ENCODE data around the gene MAP3K10. TPM values are rescaled to one million over a fixed set of nuclear protein-coding genes. Genes with fewer than 3 reads are reported as not detected.
"Not testable (repeated sequence)": the region's sequence is repeated elsewhere in the genome, so short reads cannot be mapped to it uniquely, and the experiment has no call there.

MAP3K10 gene
- total and polyA plus RNA-seq, 2 of the 4 experiments (the other 2 are of a cell fraction) = 1.8 to 5.5 TPM

DNA sequence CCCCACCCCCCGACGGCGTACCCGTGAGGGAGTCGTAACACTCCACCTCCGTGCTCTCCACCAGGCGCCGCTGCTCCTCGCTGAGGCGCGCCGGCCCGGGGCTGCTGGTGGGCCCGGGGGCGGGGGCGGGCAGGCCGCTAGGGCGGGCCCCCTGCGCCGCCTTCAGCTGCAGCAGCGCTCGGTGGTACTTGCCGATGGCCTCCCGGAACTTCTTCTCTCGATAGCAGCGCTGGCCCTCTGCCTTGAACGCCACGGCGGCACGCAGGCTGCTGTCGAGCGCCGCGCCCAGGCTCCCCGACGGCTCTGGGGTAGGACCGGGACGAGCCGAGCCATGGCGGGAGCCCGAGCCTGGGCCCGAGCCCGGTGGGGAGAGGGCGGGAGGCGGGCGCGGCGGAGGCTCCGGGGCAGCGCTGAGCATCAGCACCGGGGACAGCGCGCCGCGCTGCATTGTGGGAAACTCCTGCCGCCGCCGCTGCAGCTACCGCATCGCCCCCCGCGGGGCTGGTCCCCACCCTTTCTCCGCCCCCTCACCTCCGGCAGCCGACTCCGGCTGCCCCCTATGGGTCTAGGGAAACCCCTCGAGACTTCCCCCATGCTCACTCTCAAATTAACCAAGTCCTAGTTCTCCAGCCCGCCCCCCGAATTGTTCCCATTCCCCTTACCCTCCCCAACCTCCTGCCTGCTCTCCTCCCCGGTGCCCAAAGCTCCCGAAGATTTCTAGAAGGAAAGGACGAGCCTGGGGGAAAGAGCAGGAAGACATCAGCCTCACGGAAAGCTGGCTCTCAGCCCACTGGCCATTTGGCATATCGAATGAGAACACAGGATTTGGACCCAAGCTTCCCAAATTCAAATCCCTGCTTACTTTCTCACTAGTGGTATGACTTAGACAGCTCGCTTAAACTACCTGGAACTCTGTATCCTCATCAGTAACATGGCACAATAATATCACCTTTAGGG lies 27.0 kb downstream of the MAP3K10 start, which contains the start of gene TTC9B:
Gene TTC9B (minus strand): TSS at position 451 of the 957 bp plus-strand sequence. CDS start 3 bp downstream, at position 448.
- Histone ChIP-seq H2AFZ (replicated peaks; ENCODE audit: low read length, poor library complexity) (peak within 1 kb of the TSS; percentile 78), H3K27me3 (ENCODE audit: control insufficient read depth, insufficient read depth, low read length) (peaks cover 15% of the 10 kb centered on the region), H4K20me1 (ENCODE audit: insufficient read depth, low read length) (no peaks in the 10 kb centered on the region), H2AK5ac (ENCODE audit: low read depth, low read length) (no peak within 1 kb of the TSS), H2BK15ac (ENCODE audit: low read depth, low read length) (no peak within 1 kb of the TSS), H2BK120ac (ENCODE audit: low read depth, low read length) (no peak within 1 kb of the TSS), H4K91ac (ENCODE audit: insufficient read depth, low read depth, low read length) (no peak within 1 kb of the TSS), H4K8ac (ENCODE audit: low read depth in 2 of 2, low read length in 2 of 2) (no peak within 1 kb of the TSS), H3K9ac (ENCODE audit: low read depth, low read length) (no peak within 1 kb of the TSS), H2BK5ac (ENCODE audit: low read depth, low read length, poor library complexity, severe bottlenecking) (no peak within 1 kb of the TSS), H3K14ac (replicated peaks; ENCODE audit: low read depth, low read length) (no peak within 1 kb of the TSS), H3K4me3 (ENCODE audit: insufficient read depth, low read depth, low read length) (no peak within 1 kb of the TSS), H3K18ac (ENCODE audit: low read depth, low read length) (no peak within 1 kb of the TSS), H2AK9ac (replicated peaks; ENCODE audit: low read depth, low read length, poor library complexity) (no peak within 1 kb of the TSS), H3K56ac (ENCODE audit: extremely low read depth, insufficient read depth, low read length) (no peak within 1 kb of the TSS), H3K4ac (ENCODE audit: low read depth, low read length) (no peak within 1 kb of the TSS), H3K36me3 (ENCODE audit: control insufficient read depth, insufficient read depth, low read length) (peaks cover 3% of the 10 kb centered on the region; the same call in 1 of the 2 replicates), H3K9me3 (ENCODE audit: control insufficient read depth, insufficient read depth, low read length) (no peaks in the 10 kb centered on the region), H3K79me1 (ENCODE audit: low read depth in 1 of 2, low read length in 2 of 2) (no peaks in the 10 kb centered on the region), H3K4me1 (ENCODE audit: control insufficient read depth, insufficient read depth, low read length) (no peaks in the 10 kb centered on the region), H3K9me1 (ENCODE audit: insufficient read depth, low read length) (peaks cover 11% of the 10 kb centered on the region), H4K5ac (ENCODE audit: low read depth, low read length) (no peak within 1 kb of the TSS), H3K4me2 (ENCODE audit: low read depth, low read length) (peak within 1 kb of the TSS; percentile 58; the same call in 1 of the 2 replicates), H3K23ac (ENCODE audit: low read depth, low read length) (no peak within 1 kb of the TSS), H2BK20ac (ENCODE audit: low read depth, low read length) (no peak within 1 kb of the TSS), H3K27ac (ENCODE audit: insufficient read depth, low read length) (no peak within 1 kb of the TSS)
- 3% methylated on average over 28 of the region's 75 CpGs; no CpG with 5 or more reads in 1 of the 2 experiments for WGBS, 2 experiments (ENCODE audit: extremely low coverage in 2 of 2, insufficient read length in 1 of 2)
- BruUV-seq (replicated peaks) = no TSS peak
- dilution Hi-C loops (cut with HindIII; ENCODE audit: low sequenced_read_pairs, unreplicated experiment) = no loop called here
- POLR2A ChIA-PET (ENCODE audit: unreplicated experiment) = no interaction called here
- DNase-seq (no peak), ATAC-seq (ENCODE audit: low read depth) (peak; percentile 64)
- CTCF ChIA-PET = interaction anchor here (1.1 kb wide), 1 partner anchor 60 kb away, joined by 3 read pairs; no protein-coding TSS in a partner anchor
- intact Hi-C loops (cut with micrococcal nuclease) = no loop called here
- peak; percentile 46; the same call in 1 of the 2 replicates for TF ChIP-seq MAZ (IDR thresholded peaks at IDR 0.05; ENCODE audit: borderline replicate concordance, low read depth, low read length)
- peak; percentile 99 for TF ChIP-seq RCOR1 (IDR thresholded peaks at IDR 0.05; ENCODE audit: insufficient replicate concordance, low read length)
- TF ChIP-seq SMC3 (IDR thresholded peaks at IDR 0.05; ENCODE audit: low read depth, low read length) = no peak
- in situ Hi-C loops (cut with MboI; ENCODE audit: low sequenced_read_pairs) = no loop called here

DNA sequence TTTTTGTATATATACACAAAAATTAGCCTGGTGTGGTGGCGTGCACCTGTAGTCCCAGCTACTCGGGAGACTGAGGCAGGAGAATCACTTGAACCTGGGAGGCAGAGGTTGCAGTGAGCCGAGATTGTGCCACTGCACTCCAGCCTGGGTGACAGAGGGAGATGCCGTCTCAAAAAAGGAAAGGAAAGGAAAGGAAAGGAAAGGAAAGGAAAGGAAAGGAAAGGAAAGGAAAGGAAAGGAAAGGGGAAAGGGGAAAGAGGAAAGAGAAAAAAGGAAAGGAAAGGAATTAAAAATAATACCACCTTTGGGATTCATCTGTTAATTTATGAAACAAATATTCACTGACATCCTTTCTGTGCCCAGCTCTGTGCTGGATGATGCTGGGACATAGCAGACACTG lies 27.8 kb downstream of the MAP3K10 start:
- H2BK5ac ChIP-seq (ENCODE audit: low read depth, low read length, poor library complexity, severe bottlenecking); dilution Hi-C loops (cut with HindIII; ENCODE audit: low sequenced_read_pairs, unreplicated experiment); intact Hi-C loops (cut with micrococcal nuclease); H3K14ac ChIP-seq (replicated peaks; ENCODE audit: low read depth, low read length); H2BK120ac ChIP-seq (ENCODE audit: low read depth, low read length); H3K4me3 ChIP-seq (ENCODE audit: insufficient read depth, low read depth, low read length); H3K36me3 ChIP-seq (ENCODE audit: control insufficient read depth, insufficient read depth, low read length); H4K8ac ChIP-seq (ENCODE audit: low read depth in 2 of 2, low read length in 2 of 2); H3K18ac ChIP-seq (ENCODE audit: low read depth, low read length); H3K56ac ChIP-seq (ENCODE audit: extremely low read depth, insufficient read depth, low read length); H3K9ac ChIP-seq (ENCODE audit: low read depth, low read length); H3K79me1 ChIP-seq (ENCODE audit: low read depth in 1 of 2, low read length in 2 of 2); H4K5ac ChIP-seq (ENCODE audit: low read depth, low read length); H2BK15ac ChIP-seq (ENCODE audit: low read depth, low read length); POLR2A ChIA-PET (ENCODE audit: unreplicated experiment); H2BK20ac ChIP-seq (ENCODE audit: low read depth, low read length); H3K4me1 ChIP-seq (ENCODE audit: control insufficient read depth, insufficient read depth, low read length); H3K4me2 ChIP-seq (ENCODE audit: low read depth, low read length); BruUV-seq (replicated peaks); H3K23ac ChIP-seq (ENCODE audit: low read depth, low read length); DNase-seq; H3K27ac ChIP-seq (ENCODE audit: insufficient read depth, low read length); H3K9me3 ChIP-seq (ENCODE audit: control insufficient read depth, insufficient read depth, low read length); ATAC-seq (ENCODE audit: low read depth); in situ Hi-C loops (cut with MboI; ENCODE audit: low sequenced_read_pairs); H4K91ac ChIP-seq (ENCODE audit: insufficient read depth, low read depth, low read length); H3K4ac ChIP-seq (ENCODE audit: low read depth, low read length); H2AK5ac ChIP-seq (ENCODE audit: low read depth, low read length); H4K20me1 ChIP-seq (ENCODE audit: insufficient read depth, low read length): not testable (repeated sequence)
- CTCF ChIA-PET = interaction anchor here (1.1 kb wide), 1 partner anchor 61 kb away, joined by 3 read pairs; no protein-coding TSS in a partner anchor
- H2AFZ ChIP-seq (replicated peaks; ENCODE audit: low read length, poor library complexity) = peak overlapping the region; percentile 93
- WGBS, 2 experiments (ENCODE audit: extremely low coverage in 2 of 2, insufficient read length in 1 of 2) = no CpG with 5 or more reads among the region's 4 CpGs
- H3K27me3 ChIP-seq (ENCODE audit: control insufficient read depth, insufficient read depth, low read length) = peaks cover 15% of the 10 kb centered on the region
- H2AK9ac ChIP-seq (replicated peaks; ENCODE audit: low read depth, low read length, poor library complexity) = peak overlapping the region; percentile 45
- peaks cover 11% of the 10 kb centered on the region for H3K9me1 ChIP-seq (ENCODE audit: insufficient read depth, low read length)
